ENCODE measurements around the gene GK.
A peak's percentile ranks its signal among the peaks of the same experiment; 100 is the strongest.

GRCh38 chrX:30652527-30653414, 452 bp upstream of the GK start:
- TF ChIP-seq POLR2AphosphoS5 (IDR thresholded peaks at IDR 0.05; ENCODE audit: low read depth, low read length) (peak; percentile 86), SP2 (IDR thresholded peaks at IDR 0.05; ENCODE audit: low read length) (no peak), HDAC6 (IDR thresholded peaks at IDR 0.05; ENCODE audit: low read depth, low read length) (no peak), KDM5A (IDR thresholded peaks at IDR 0.05; ENCODE audit: low read length) (no peak), SUZ12 (IDR thresholded peaks at IDR 0.05; ENCODE audit: low read length) (no peak)
- TF ChIP-seq, protein P1, sequence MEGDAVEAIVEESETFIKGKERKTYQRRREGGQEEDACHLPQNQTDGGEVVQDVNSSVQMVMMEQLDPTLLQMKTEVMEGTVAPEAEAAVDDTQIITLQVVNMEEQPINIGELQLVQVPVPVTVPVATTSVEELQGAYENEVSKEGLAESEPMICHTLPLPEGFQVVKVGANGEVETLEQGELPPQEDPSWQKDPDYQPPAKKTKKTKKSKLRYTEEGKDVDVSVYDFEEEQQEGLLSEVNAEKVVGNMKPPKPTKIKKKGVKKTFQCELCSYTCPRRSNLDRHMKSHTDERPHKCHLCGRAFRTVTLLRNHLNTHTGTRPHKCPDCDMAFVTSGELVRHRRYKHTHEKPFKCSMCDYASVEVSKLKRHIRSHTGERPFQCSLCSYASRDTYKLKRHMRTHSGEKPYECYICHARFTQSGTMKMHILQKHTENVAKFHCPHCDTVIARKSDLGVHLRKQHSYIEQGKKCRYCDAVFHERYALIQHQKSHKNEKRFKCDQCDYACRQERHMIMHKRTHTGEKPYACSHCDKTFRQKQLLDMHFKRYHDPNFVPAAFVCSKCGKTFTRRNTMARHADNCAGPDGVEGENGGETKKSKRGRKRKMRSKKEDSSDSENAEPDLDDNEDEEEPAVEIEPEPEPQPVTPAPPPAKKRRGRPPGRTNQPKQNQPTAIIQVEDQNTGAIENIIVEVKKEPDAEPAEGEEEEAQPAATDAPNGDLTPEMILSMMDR (IDR thresholded peaks at IDR 0.05; ENCODE audit: control extremely low read depth in 1 of 3, insufficient read depth in 1 of 3, low read depth in 1 of 3, low read length in 3 of 3): no peak

Data from H1 (cell line).